Stimulated activated CD4-positive, alpha-beta T cell treated with anti-CD3 and anti-CD28 coated beads, Interleukin-12 subunit alpha, Interleukin-12 subunit beta, amount 100 ng/mL, for 48 hours (primary cell): ENCODE data around the gene ASIC4.

Source experiments
- DNase-seq, 3 donors: peaks; one replicate each; pipeline ENCODE4 v3.0.0-alpha.2; 2020; ENCODE audit warnings: low read depth in 2 of 3, low spot score in 1 of 3

Gene ASIC4

GRCh38 chr2:219551441-219552381, 37.4 kb downstream of the ASIC4 start:
- no peak for DNase-seq

GRCh38 chr2:219552382-219553167, 38.3 kb downstream of the ASIC4 start:
- DNase-seq: peak; percentile 54 to 81 (median 73)

- DNase-seq: no peak
Observed at GRCh38 chr2:219553168-219553417, 38.8 kb downstream of the ASIC4 start.

GRCh38 chr2:219553463-219553963, 39.2 kb downstream of the ASIC4 start:
- DNase-seq: no peak

- DNase-seq: no peak
Observed at GRCh38 chr2:219554350-219554749, 40.1 kb downstream of the ASIC4 start.

GRCh38 chr2:219555956-219556355, 41.7 kb downstream of the ASIC4 start:
- no peak for DNase-seq

GRCh38 chr2:219556413-219556812, 42.1 kb downstream of the ASIC4 start:
- DNase-seq: no peak

- DNase-seq: no peak
Observed at GRCh38 chr2:219557320-219557719, 43.0 kb downstream of the ASIC4 start.

- no peak for DNase-seq
Observed at GRCh38 chr2:219557791-219558785, 43.8 kb downstream of the ASIC4 start.

GRCh38 chr2:219559156-219559915, 45.1 kb downstream of the ASIC4 start:
- no peak for DNase-seq

GRCh38 chr2:219560037-219560892, 46.0 kb downstream of the ASIC4 start:
- DNase-seq: no peak

GRCh38 chr2:219560893-219561178, 46.6 kb downstream of the ASIC4 start:
- no peak for DNase-seq

- no peak for DNase-seq
Observed at GRCh38 chr2:219561179-219562048, 47.1 kb downstream of the ASIC4 start.

GRCh38 chr2:219562049-219563020, 48.1 kb downstream of the ASIC4 start:
- no peak for DNase-seq

- DNase-seq: no peak
Observed at GRCh38 chr2:219563271-219563928, 49.1 kb downstream of the ASIC4 start.

- no peak for DNase-seq
Observed at GRCh38 chr2:219565130-219566080, 51.1 kb downstream of the ASIC4 start.
